HG02763 (cell line): Measurements from ENCODE around the gene NAPB.

Experiments
- ATAC-seq: cut with Tn5 transposase; IDR thresholded peaks from one replicate; pipeline ENCODE4 v1.9.1; 2021; ENCODE audit warnings: mild to moderate bottlenecking, moderate library complexity; ENCODE audit not compliant: unreplicated experiment

The NAPB gene

GRCh38 chr20:23407781-23408464, 13.4 kb downstream of the NAPB start:
- ATAC-seq: peak; percentile 65

- no peak for ATAC-seq
These were observed 14.4 kb downstream of the NAPB start for GRCh38 chr20:23406880-23407279.

GRCh38 chr20:23404196-23404595, 17.1 kb downstream of the NAPB start:
- ATAC-seq: no peak

- ATAC-seq: no peak
These were observed 17.5 kb downstream of the NAPB start for GRCh38 chr20:23403751-23404150.

- no peak for ATAC-seq
These were observed 20.2 kb downstream of the NAPB start for GRCh38 chr20:23401051-23401450.

GRCh38 chr20:23399568-23400241, 21.6 kb downstream of the NAPB start:
- no peak for ATAC-seq

GRCh38 chr20:23397961-23398360, 23.3 kb downstream of the NAPB start:
- no peak for ATAC-seq

GRCh38 chr20:23396950-23397627, 24.2 kb downstream of the NAPB start:
- no peak for ATAC-seq

- ATAC-seq: no peak
These were observed 27.1 kb downstream of the NAPB start for GRCh38 chr20:23393996-23394775.

- no peak for ATAC-seq
These were observed 29.5 kb downstream of the NAPB start for GRCh38 chr20:23391707-23392310.

GRCh38 chr20:23390091-23390774, 31.1 kb downstream of the NAPB start:
- ATAC-seq: no peak

GRCh38 chr20:23387118-23387443, 34.2 kb downstream of the NAPB start:
- no peak for ATAC-seq

- ATAC-seq: no peak
These were observed 34.8 kb downstream of the NAPB start for GRCh38 chr20:23386304-23387117.

- no peak for ATAC-seq
These were observed 39.4 kb downstream of the NAPB start for GRCh38 chr20:23381876-23382275.

GRCh38 chr20:23379772-23380171, 41.5 kb downstream of the NAPB start:
- no peak for ATAC-seq

GRCh38 chr20:23375827-23376226, 45.5 kb downstream of the NAPB start:
- no peak for ATAC-seq

- no peak for ATAC-seq
These were observed 46.8 kb downstream of the NAPB start for GRCh38 chr20:23374441-23374840.

GRCh38 chr20:23371496-23371895, 49.8 kb downstream of the NAPB start:
- no peak for ATAC-seq

GRCh38 chr20:23370873-23371272, 50.4 kb downstream of the NAPB start:
- ATAC-seq: no peak

- ATAC-seq: no peak
These were observed 51.0 kb downstream of the NAPB start for GRCh38 chr20:23370274-23370673.
